Erythroblast (primary cell): ENCODE data around the gene PGC.

Experiments
- GATA1 ChIP-seq: IDR thresholded peaks from 2 replicates; pipeline ENCODE4 v1.6.1; 2011; ENCODE audit warnings: low read depth, mild to moderate bottlenecking, control low read depth, low read length, moderate library complexity
- POLR2A ChIP-seq: IDR thresholded peaks from 2 replicates; pipeline ENCODE4 v1.6.1; 2011; ENCODE audit warnings: mild to moderate bottlenecking, low read length

DNA sequence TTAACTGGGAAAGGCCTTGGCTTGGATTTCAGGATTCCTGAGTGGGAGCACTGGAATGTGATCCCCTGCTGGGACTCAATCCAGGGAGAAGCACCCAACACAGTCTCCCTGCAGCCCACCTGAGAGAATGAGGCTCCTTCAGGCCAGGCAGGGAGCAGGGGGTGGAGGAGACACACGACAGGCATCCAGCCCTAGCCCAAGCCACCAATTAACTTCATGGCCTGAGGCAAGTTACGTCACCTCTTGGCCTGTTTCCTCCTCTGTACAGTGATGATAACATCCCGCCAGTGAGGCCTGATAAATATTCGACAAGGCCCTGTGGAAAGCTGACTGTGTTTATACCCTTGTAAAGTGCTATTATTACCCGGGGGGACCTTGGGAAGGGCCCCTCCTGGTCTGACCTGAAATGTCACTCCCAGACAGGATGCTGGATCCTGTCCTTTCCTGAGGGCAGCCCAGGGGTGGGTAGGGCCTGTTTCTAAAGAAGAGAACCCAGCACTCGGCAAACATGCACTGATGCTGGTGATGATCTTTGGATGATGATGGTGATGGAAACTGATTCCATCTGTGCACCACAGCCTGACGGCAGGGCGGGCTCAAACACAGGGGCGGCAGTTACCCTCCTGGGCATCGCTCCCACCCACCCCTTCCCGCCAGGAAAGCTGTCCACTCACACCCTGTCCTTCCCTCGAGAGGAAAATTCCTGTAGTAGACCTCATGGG is 20.1 kb upstream of the PGC start:
- TF ChIP-seq POLR2A (no peak), GATA1 (no peak)
